ENCODE results near the gene CHAMP1. TPM values are rescaled to one million over a fixed set of nuclear protein-coding genes. Genes with fewer than 3 reads are reported as not detected.
A peak's percentile ranks its signal among the peaks of the same experiment; 100 is the strongest.
"Not testable (repeated sequence)": the region's sequence is repeated elsewhere in the genome, so short reads cannot be mapped to it uniquely, and the experiment has no call there.

Gene CHAMP1
- total RNA-seq, 3 donors from 2014 or later (not counting 1 experiment from before 2014, with no cell fraction given), result 6.1 to 11.3 (median 7.9) TPM

GRCh38 chr13:114338959-114339358 lies 24.7 kb downstream of the CHAMP1 start:
- Histone ChIP-seq H3K9me3 (ENCODE audit: control insufficient read depth, insufficient read depth, low read length) (no peaks in the 10 kb centered on the region), H3K4me1 (ENCODE audit: control insufficient read depth, insufficient read depth, low read length) (peaks cover 35% of the 10 kb centered on the region), H3K27ac (ENCODE audit: low read length) (no peak overlapping the region), H3K27me3 (ENCODE audit: control insufficient read depth, insufficient read depth, low read length) (no peaks in the 10 kb centered on the region), H3K36me3 (ENCODE audit: control insufficient read depth, insufficient read depth, low read length) (no peaks in the 10 kb centered on the region), H3K4me3 (ENCODE audit: low read length) (no peak overlapping the region)
- Mint-ChIP-seq H3K9me3 (no peaks in the 10 kb centered on the region), H3K36me3 (no peaks in the 10 kb centered on the region), H3K27me3 (ENCODE audit: low read depth in 2 of 2) (peaks cover 20 to 29% of the 10 kb centered on the region in 2 donors), H3K4me3 (no peak overlapping the region), H3K4me1 (peaks cover 38 to 42% of the 10 kb centered on the region in 2 donors), H3K27ac (no peak overlapping the region)
- DNase-seq, result no peak
- intact Hi-C loops (cut with micrococcal nuclease), result no loop called here
- WGBS (ENCODE audit: insufficient coverage), result 98% methylated on average over 5 of the region's 5 CpGs
- TF ChIP-seq, protein P1, sequence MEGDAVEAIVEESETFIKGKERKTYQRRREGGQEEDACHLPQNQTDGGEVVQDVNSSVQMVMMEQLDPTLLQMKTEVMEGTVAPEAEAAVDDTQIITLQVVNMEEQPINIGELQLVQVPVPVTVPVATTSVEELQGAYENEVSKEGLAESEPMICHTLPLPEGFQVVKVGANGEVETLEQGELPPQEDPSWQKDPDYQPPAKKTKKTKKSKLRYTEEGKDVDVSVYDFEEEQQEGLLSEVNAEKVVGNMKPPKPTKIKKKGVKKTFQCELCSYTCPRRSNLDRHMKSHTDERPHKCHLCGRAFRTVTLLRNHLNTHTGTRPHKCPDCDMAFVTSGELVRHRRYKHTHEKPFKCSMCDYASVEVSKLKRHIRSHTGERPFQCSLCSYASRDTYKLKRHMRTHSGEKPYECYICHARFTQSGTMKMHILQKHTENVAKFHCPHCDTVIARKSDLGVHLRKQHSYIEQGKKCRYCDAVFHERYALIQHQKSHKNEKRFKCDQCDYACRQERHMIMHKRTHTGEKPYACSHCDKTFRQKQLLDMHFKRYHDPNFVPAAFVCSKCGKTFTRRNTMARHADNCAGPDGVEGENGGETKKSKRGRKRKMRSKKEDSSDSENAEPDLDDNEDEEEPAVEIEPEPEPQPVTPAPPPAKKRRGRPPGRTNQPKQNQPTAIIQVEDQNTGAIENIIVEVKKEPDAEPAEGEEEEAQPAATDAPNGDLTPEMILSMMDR (IDR thresholded peaks at IDR 0.05), result no peak
- ATAC-seq, result no peak

GRCh38 chr13:114339857-114340534 lies 25.7 kb downstream of the CHAMP1 start:
- no peak overlapping the region for H3K27ac ChIP-seq (ENCODE audit: low read length)
- H3K4me3 ChIP-seq (ENCODE audit: low read length), result no peak overlapping the region
- peak overlapping the region; percentile 37 for H3K4me3 Mint-ChIP-seq
- TF ChIP-seq, protein P1 (IDR thresholded peaks at IDR 0.05), result peak; percentile 57
- H3K27ac Mint-ChIP-seq, result peak overlapping the region; percentile 72 to 79
- DNase-seq (peak; percentile 61 to 78), ATAC-seq (peak; percentile 86 to 92 (median 88))
- H3K9me3 Mint-ChIP-seq, result no peaks in the 10 kb centered on the region
- peaks cover 27 to 32% of the 10 kb centered on the region in 2 donors for H3K4me1 Mint-ChIP-seq
- intact Hi-C loops (cut with micrococcal nuclease), result no loop called here
- H3K9me3 ChIP-seq (ENCODE audit: control insufficient read depth, insufficient read depth, low read length), result no peaks in the 10 kb centered on the region
- no peaks in the 10 kb centered on the region for H3K36me3 ChIP-seq (ENCODE audit: control insufficient read depth, insufficient read depth, low read length)
- H3K4me1 ChIP-seq (ENCODE audit: control insufficient read depth, insufficient read depth, low read length), result peaks cover 27% of the 10 kb centered on the region
- peaks cover 18 to 32% of the 10 kb centered on the region in 2 donors for H3K27me3 Mint-ChIP-seq (ENCODE audit: low read depth in 2 of 2)
- no peaks in the 10 kb centered on the region for H3K27me3 ChIP-seq (ENCODE audit: control insufficient read depth, insufficient read depth, low read length)
- no peaks in the 10 kb centered on the region for H3K36me3 Mint-ChIP-seq
- 22% methylated on average over 9 of the region's 10 CpGs for WGBS (ENCODE audit: insufficient coverage)

GRCh38 chr13:114341003-114341777 lies 26.9 kb downstream of the CHAMP1 start:
- Mint-ChIP-seq H3K27me3 (ENCODE audit: low read depth in 2 of 2) (peaks cover 16 to 32% of the 10 kb centered on the region in 2 donors), H3K4me3 (peak overlapping the region; percentile 17), H3K36me3 (no peaks in the 10 kb centered on the region), H3K27ac (no peak overlapping the region), H3K9me3 (no peaks in the 10 kb centered on the region), H3K4me1 (peaks cover 23 to 27% of the 10 kb centered on the region in 2 donors)
- Histone ChIP-seq H3K4me3 (ENCODE audit: low read length) (no peak overlapping the region), H3K9me3 (ENCODE audit: control insufficient read depth, insufficient read depth, low read length) (no peaks in the 10 kb centered on the region), H3K4me1 (ENCODE audit: control insufficient read depth, insufficient read depth, low read length) (peaks cover 27% of the 10 kb centered on the region), H3K36me3 (ENCODE audit: control insufficient read depth, insufficient read depth, low read length) (no peaks in the 10 kb centered on the region), H3K27me3 (ENCODE audit: control insufficient read depth, insufficient read depth, low read length) (no peaks in the 10 kb centered on the region), H3K27ac (ENCODE audit: low read length) (no peak overlapping the region)
- TF ChIP-seq, protein P1 (IDR thresholded peaks at IDR 0.05), result no peak
- WGBS (ENCODE audit: insufficient coverage), result 80% methylated on average over 13 of the region's 14 CpGs
- no peak for ATAC-seq
- intact Hi-C loops (cut with micrococcal nuclease), result no loop called here
- no peak for DNase-seq

DNA sequence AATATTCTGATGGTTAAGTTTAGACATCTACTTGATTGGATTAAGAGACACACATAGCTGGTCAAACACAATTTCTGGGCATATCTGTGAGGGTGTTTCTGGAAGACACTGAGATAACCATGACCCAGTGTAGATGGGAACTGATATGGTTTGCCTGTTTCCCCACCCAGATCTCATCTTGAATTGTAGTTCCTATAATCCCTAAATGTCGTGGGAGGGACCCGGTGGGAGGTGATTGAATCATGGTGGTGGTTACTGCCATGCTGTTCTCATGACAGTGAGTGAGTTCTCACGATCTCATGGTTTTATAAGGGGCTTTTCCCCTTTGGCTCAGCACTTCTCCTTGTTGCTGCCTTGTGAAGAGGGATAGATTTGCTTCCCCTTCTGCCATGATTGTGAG lies 33.0 kb downstream of the CHAMP1 start:
- intact Hi-C loops (cut with micrococcal nuclease); H3K4me3 ChIP-seq (ENCODE audit: low read length); H3K4me3 Mint-ChIP-seq; H3K27ac Mint-ChIP-seq; H3K36me3 Mint-ChIP-seq; H3K27ac ChIP-seq (ENCODE audit: low read length); ATAC-seq; H3K36me3 ChIP-seq (ENCODE audit: control insufficient read depth, insufficient read depth, low read length); H3K4me1 Mint-ChIP-seq; H3K4me1 ChIP-seq (ENCODE audit: control insufficient read depth, insufficient read depth, low read length); H3K9me3 Mint-ChIP-seq; DNase-seq; H3K9me3 ChIP-seq (ENCODE audit: control insufficient read depth, insufficient read depth, low read length): not testable (repeated sequence)
- peaks cover 10% of the 10 kb centered on the region for H3K27me3 ChIP-seq (ENCODE audit: control insufficient read depth, insufficient read depth, low read length)
- peaks cover 32 to 51% of the 10 kb centered on the region in 2 donors for H3K27me3 Mint-ChIP-seq (ENCODE audit: low read depth in 2 of 2)
- WGBS (ENCODE audit: insufficient coverage), result no CpG with 5 or more reads among the region's 3 CpGs

Measured in natural killer cell (primary cell).